ENCODE results near the gene CAMKMT.
"Not testable (repeated sequence)": the region's sequence is repeated elsewhere in the genome, so short reads cannot be mapped to it uniquely, and the experiment has no call there.

The CAMKMT gene

DNA sequence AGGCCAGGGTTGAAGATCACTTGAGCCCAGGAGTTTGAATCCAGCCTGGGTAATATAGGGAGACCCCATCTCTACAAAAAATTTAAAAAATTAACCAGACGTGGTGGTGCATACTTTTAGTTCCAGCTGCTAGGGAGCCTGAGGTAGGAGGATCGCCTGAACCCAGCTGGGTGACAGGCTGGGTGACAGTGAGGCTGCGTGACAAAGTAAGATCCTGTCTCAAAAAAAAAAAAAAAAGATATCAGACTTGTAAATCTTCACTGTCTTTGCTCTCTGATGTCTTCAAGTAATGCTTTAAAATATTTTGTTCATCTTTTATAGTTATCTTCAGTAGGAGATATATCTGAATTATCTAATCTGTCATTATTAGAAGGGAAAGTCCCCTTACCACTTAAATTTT is 10.5 kb downstream of the CAMKMT start:
- H3K27ac ChIP-seq: no peak overlapping the region
- TF ChIP-seq, protein P1, sequence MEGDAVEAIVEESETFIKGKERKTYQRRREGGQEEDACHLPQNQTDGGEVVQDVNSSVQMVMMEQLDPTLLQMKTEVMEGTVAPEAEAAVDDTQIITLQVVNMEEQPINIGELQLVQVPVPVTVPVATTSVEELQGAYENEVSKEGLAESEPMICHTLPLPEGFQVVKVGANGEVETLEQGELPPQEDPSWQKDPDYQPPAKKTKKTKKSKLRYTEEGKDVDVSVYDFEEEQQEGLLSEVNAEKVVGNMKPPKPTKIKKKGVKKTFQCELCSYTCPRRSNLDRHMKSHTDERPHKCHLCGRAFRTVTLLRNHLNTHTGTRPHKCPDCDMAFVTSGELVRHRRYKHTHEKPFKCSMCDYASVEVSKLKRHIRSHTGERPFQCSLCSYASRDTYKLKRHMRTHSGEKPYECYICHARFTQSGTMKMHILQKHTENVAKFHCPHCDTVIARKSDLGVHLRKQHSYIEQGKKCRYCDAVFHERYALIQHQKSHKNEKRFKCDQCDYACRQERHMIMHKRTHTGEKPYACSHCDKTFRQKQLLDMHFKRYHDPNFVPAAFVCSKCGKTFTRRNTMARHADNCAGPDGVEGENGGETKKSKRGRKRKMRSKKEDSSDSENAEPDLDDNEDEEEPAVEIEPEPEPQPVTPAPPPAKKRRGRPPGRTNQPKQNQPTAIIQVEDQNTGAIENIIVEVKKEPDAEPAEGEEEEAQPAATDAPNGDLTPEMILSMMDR (conservative IDR thresholded peaks at IDR 0.05): no peak
- no peak for TF ChIP-seq ZFX (IDR thresholded peaks at IDR 0.05)

DNA sequence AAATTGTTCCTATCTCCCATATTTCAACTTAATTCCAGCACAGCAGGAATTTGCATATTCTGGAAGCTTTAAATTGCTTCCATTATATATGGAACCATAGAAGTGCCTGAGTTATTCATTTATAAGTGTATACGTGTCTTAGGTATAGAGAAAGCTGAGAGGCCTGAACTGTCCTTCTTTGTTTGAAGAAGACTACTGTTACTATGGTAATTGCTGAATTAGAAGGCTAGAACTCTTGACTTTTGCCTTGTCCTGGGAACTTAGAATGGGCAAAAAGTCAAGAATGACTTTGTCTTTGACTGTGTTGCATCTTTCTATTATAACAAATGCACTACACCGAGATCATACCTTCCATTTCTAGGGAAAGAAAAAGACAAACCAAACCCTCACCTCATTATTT is 15.7 kb downstream of the CAMKMT start:
- no peak overlapping the region for H3K27ac ChIP-seq
- no peak for TF ChIP-seq ZFX (IDR thresholded peaks at IDR 0.05)
- TF ChIP-seq, protein P1 (conservative IDR thresholded peaks at IDR 0.05): no peak

DNA sequence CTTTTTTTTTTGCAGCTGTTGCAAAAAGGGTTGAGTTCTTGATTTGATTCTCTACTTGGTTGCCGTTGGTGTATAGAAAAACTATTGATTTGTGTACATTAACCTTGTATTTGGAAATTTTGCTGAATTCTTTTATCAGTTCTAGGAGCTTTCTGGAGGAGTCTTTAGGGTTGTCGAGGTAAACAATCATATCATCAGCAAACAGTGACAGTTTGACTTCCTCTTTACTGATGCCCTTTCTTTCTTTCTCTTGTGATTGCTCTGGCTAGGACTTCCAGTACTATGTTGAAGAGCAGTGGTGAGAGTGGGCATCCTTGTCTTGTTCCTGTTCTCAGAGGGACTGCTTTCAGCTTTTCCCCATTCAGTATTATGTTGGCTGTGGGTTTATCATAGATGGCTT is 23.5 kb downstream of the CAMKMT start:
- H3K27ac ChIP-seq: not testable (repeated sequence)

DNA sequence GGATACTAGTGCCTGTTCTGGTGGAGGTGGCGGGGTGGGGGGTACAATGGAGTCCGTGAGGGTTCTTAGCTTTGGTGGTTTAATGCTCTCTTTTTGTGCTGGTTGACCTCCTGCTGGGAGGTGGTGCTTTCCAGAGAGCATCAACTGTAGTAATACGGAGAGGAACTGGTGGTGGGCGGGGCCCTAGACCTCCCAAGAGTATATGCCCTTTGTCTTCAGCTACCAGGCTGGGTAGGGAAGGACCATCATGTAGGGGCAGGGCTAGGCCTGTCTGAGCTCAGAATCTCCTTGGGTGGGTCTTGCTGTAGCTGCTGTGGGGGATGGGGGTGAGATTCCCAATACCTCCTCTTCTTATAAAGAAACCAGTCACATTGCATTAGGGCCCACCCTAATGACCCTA is 27.1 kb downstream of the CAMKMT start:
- TF ChIP-seq ZFX (IDR thresholded peaks at IDR 0.05): no peak
- TF ChIP-seq, protein P1 (conservative IDR thresholded peaks at IDR 0.05): no peak
- no peak overlapping the region for H3K27ac ChIP-seq

DNA sequence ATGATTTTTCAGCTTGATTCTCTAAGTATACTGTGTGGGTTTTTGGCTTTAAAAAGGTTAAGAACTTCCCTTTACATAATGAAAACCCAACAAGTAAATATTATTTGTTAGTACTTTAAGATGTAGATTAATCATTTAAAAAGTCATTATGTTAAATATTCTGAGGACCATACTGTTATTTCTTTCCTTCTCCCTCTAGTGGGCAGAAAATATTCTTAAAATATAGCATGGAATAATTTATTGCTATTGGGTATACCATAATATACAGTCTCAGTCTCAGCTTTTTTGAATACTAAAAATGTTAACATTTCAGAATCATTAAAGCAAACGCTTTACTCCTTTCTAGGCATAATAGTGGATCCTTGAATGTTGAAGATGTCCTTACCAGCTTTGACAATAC is 28.1 kb downstream of the CAMKMT start:
- no peak for TF ChIP-seq ZFX (IDR thresholded peaks at IDR 0.05)
- TF ChIP-seq, protein P1 (conservative IDR thresholded peaks at IDR 0.05): peak; percentile 35

DNA sequence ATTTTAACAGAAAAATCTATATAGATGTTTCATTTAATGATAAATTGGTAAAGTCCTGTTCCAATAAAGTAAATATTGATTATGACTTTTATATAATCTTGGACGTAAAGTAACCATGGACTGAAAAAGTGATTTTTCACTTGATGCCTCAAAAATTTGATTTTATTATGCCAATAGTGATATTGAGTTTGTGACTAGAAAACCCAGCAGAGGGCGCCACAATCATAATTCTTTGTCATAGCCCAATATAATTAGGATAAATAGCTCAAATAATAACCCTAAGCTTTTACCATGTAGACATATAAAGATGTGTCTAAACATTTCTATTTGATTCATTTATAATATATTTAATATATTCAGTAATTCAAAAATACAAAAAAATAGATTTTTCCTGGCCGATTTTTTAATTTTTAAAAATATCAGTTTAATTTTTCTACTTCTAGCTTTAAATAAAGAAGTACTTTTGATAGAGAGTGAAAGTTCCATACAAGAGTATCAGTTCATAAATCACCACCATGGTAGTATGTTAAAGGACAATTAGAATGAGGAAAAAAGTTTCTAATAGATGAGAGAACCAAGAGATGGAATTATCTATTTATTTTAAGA is 30.7 kb downstream of the CAMKMT start:
- TF ChIP-seq ZFX (IDR thresholded peaks at IDR 0.05): no peak
- TF ChIP-seq, protein P1 (conservative IDR thresholded peaks at IDR 0.05): peak; percentile 64
- no peak overlapping the region for H3K27ac ChIP-seq

More for the DNA sequence above, 28.1 kb downstream of the CAMKMT start:
- no peak overlapping the region for H3K27ac ChIP-seq

DNA sequence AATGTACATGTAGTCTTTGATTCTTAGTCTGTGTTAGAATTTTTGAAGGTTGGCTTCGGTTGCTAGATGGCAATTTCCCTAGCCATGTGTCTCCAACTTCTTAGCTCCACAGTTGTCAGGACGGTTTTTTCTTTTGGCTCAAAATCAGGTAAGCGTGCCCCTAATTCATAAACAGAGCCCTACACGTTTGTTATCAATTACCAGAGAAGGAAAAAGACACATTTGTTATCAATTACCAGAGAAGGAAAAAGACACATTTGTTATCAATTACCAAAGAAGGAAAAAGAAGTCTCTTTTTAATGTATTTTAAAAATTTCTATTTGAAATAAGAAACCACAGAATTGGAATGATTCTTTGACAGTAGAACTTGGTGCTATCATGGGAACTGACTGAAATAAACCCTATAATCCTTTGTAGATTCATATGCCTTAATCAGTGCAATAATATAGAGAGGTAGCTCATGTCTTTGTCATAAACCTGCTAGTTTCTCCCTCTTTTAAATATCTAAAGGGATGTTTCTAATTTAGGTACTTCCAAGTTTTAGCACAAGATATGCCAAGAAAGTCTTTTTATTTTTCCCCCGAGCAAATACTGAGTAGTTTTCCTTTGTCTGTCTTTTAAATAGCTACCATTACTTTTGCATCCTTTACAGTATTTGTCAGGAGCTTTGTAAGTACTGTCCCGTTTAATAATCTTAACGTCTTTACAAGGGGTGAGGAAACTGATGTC is 35.9 kb downstream of the CAMKMT start:
- H3K27ac ChIP-seq: no peak overlapping the region
- no peak for TF ChIP-seq ZFX (IDR thresholded peaks at IDR 0.05)

DNA sequence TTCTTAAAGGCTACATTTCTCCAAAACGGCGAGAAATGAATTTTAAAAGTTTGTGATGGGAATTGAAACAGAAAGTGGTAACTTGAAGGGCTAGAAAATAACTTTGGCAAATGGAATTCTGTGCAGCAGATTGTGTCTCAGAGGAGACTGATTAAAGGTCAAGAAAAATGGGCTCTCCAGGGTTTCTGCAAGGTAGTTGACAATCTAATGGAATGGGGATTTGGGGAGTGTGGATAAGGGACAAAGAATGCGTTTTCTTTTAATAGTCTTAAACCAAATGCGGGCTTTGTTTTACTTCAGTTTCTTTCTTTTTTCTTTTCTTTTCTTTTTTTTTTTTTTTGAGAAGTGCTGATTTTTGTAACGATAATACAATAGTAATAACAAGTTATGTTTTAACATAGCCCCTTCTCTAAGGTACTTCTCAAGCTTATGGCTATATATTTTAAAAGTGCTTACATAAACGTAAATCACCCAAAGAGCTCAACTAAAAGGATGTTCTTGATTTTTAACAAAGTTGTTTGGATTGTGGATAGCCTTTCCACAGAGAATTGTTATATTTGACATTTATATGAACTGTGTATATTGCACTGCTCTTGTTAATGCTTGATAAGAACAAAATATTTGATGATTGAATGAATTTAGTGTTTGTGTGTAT is 36.6 kb downstream of the CAMKMT start:
- TF ChIP-seq, protein P1 (conservative IDR thresholded peaks at IDR 0.05): no peak
- no peak for TF ChIP-seq ZFX (IDR thresholded peaks at IDR 0.05)
- H3K27ac ChIP-seq: no peak overlapping the region
